Ishikawa (cell line): ENCODE measurements around the gene RGS4.

ENCODE experiments used
- CEBPB ChIP-seq: IDR thresholded peaks from 2 replicates; pipeline ENCODE4 v1.6.1; 2012
- FOXM1 ChIP-seq: IDR thresholded peaks from 2 replicates; pipeline ENCODE4 v1.6.1; 2012; ENCODE audit warnings: low read depth, borderline replicate concordance
- NFIC ChIP-seq: IDR thresholded peaks from 2 replicates; pipeline ENCODE4 v1.6.1; 2012
- RAD21 ChIP-seq: IDR thresholded peaks from 2 replicates; pipeline ENCODE4 v1.6.1; 2012; ENCODE audit warnings: low read depth
- TCF12 ChIP-seq: IDR thresholded peaks from 2 replicates; pipeline ENCODE4 v1.6.1; 2012; ENCODE audit warnings: low read depth
- YY1 ChIP-seq: IDR thresholded peaks from 2 replicates; pipeline ENCODE4 v1.6.1; 2012; ENCODE audit warnings: low read depth
- TF ChIP-seq, protein P1 (sequence below): IDR thresholded peaks from 2 replicates; pipeline ENCODE4 v1.6.1; 2012; ENCODE audit warnings: low read depth, mild to moderate bottlenecking

DNA sequence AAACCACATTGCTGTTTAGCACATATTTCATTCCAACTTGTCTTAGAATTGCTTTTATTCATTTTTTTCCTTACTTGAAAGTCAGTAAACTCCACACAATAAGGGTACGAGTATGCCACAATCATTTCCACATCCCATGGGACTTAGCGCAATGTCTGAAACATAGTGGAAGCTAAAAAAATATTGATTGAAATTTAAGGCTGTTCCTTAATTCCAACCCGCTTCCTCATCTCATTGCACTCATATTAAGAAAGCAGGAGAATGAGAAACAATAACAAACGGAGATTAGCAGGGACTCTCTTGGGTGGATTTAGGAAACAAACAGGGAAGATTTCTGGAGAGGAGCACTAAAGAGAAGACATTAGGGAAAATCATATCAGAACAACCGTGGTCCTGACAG, 39.3 kb upstream of the RGS4 start:
- TF ChIP-seq RAD21 (no peak), TCF12 (no peak), YY1 (no peak), CEBPB (no peak), FOXM1 (no peak), NFIC (no peak)
- TF ChIP-seq, protein P1, sequence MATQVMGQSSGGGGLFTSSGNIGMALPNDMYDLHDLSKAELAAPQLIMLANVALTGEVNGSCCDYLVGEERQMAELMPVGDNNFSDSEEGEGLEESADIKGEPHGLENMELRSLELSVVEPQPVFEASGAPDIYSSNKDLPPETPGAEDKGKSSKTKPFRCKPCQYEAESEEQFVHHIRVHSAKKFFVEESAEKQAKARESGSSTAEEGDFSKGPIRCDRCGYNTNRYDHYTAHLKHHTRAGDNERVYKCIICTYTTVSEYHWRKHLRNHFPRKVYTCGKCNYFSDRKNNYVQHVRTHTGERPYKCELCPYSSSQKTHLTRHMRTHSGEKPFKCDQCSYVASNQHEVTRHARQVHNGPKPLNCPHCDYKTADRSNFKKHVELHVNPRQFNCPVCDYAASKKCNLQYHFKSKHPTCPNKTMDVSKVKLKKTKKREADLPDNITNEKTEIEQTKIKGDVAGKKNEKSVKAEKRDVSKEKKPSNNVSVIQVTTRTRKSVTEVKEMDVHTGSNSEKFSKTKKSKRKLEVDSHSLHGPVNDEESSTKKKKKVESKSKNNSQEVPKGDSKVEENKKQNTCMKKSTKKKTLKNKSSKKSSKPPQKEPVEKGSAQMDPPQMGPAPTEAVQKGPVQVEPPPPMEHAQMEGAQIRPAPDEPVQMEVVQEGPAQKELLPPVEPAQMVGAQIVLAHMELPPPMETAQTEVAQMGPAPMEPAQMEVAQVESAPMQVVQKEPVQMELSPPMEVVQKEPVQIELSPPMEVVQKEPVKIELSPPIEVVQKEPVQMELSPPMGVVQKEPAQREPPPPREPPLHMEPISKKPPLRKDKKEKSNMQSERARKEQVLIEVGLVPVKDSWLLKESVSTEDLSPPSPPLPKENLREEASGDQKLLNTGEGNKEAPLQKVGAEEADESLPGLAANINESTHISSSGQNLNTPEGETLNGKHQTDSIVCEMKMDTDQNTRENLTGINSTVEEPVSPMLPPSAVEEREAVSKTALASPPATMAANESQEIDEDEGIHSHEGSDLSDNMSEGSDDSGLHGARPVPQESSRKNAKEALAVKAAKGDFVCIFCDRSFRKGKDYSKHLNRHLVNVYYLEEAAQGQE = no peak
